NCI-H1092 treated with DMSO at 0.1 percent for 48 hours (cell line): Measurements from ENCODE around the gene ACAD11.
"Not testable (repeated sequence)": the region's sequence is repeated elsewhere in the genome, so short reads cannot be mapped to it uniquely, and the experiment has no call there.

Experiments used
- DNase-seq: peaks from one replicate; lab custom pipeline; 2025; lab: John Stamatoyannopoulos, UW

ACAD11 gene

GRCh38 chr3:132652640-132653270 lies 6.9 kb downstream of the ACAD11 start:
- DNase-seq = no peak

GRCh38 chr3:132650153-132650552 lies 9.5 kb downstream of the ACAD11 start:
- no peak for DNase-seq

- DNase-seq = no peak
Observed at GRCh38 chr3:132645058-132645457, 14.6 kb downstream of the ACAD11 start.

- DNase-seq = no peak
Observed at GRCh38 chr3:132643366-132643765, 16.2 kb downstream of the ACAD11 start.

- DNase-seq = no peak
Observed at GRCh38 chr3:132642539-132642847, 17.1 kb downstream of the ACAD11 start.

- peak; percentile 63 for DNase-seq
Observed at GRCh38 chr3:132641837-132642538, 17.6 kb downstream of the ACAD11 start.

- not testable (repeated sequence) for DNase-seq
Observed at GRCh38 chr3:132641427-132641826, 18.2 kb downstream of the ACAD11 start.

- no peak for DNase-seq
Observed at GRCh38 chr3:132638706-132639105, 20.9 kb downstream of the ACAD11 start.

GRCh38 chr3:132637590-132637989 lies 22.0 kb downstream of the ACAD11 start:
- no peak for DNase-seq

- no peak for DNase-seq
Observed at GRCh38 chr3:132635052-132635451, 24.6 kb downstream of the ACAD11 start.

- DNase-seq = no peak
Observed at GRCh38 chr3:132630612-132631011, 29.0 kb downstream of the ACAD11 start.

- DNase-seq = no peak
Observed at GRCh38 chr3:132629928-132630327, 29.7 kb downstream of the ACAD11 start.

- DNase-seq = no peak
Observed at GRCh38 chr3:132628157-132628556, 31.5 kb downstream of the ACAD11 start.

GRCh38 chr3:132626955-132627354 lies 32.7 kb downstream of the ACAD11 start:
- DNase-seq = no peak

GRCh38 chr3:132625613-132626012 lies 34.0 kb downstream of the ACAD11 start:
- no peak for DNase-seq

GRCh38 chr3:132624790-132625189 lies 34.8 kb downstream of the ACAD11 start:
- no peak for DNase-seq

- no peak for DNase-seq
Observed at GRCh38 chr3:132623646-132624045, 36.0 kb downstream of the ACAD11 start.

- no peak for DNase-seq
Observed at GRCh38 chr3:132622761-132623160, 36.8 kb downstream of the ACAD11 start.

GRCh38 chr3:132622148-132622547 lies 37.5 kb downstream of the ACAD11 start:
- DNase-seq = no peak

- no peak for DNase-seq
Observed at GRCh38 chr3:132616780-132617179, 42.8 kb downstream of the ACAD11 start.

- no peak for DNase-seq
Observed at GRCh38 chr3:132615881-132616280, 43.7 kb downstream of the ACAD11 start.

GRCh38 chr3:132615301-132615700 lies 44.3 kb downstream of the ACAD11 start:
- DNase-seq = not testable (repeated sequence)

- DNase-seq = not testable (repeated sequence)
Observed at GRCh38 chr3:132606620-132607019, 53.0 kb downstream of the ACAD11 start.

- DNase-seq = no peak
Observed at GRCh38 chr3:132606085-132606484, 53.5 kb downstream of the ACAD11 start.
